HG02840 (cell line): Measurements from ENCODE around the gene OR6N1.

Experiments
- ATAC-seq: cut with Tn5 transposase; IDR thresholded peaks from one replicate; pipeline ENCODE4 v1.9.1; 2021; ENCODE audit warnings: mild to moderate bottlenecking, moderate library complexity, moderate number of reproducible peaks; ENCODE audit not compliant: unreplicated experiment, low FRiP score

Gene OR6N1

GRCh38 chr1:158754420-158754819 is 17.6 kb downstream of the OR6N1 start, which contains the start of gene OR6K6:
Gene OR6K6 (plus strand): TSS chr1:158754720. CDS start chr1:158754888, 168 bp downstream.
- ATAC-seq: no peak

GRCh38 chr1:158752155-158752712 is 19.8 kb downstream of the OR6N1 start:
- ATAC-seq: no peak

- ATAC-seq: no peak
These were observed 36.1 kb downstream of the OR6N1 start for GRCh38 chr1:158735848-158736247.

- ATAC-seq: no peak
These were observed 39.5 kb downstream of the OR6N1 start for GRCh38 chr1:158732524-158732923.

- no peak for ATAC-seq
These were observed 40.3 kb downstream of the OR6N1 start for GRCh38 chr1:158731707-158732106.

- no peak for ATAC-seq
These were observed 41.5 kb downstream of the OR6N1 start for GRCh38 chr1:158730453-158730852.

GRCh38 chr1:158728510-158729225 is 43.3 kb downstream of the OR6N1 start:
- no peak for ATAC-seq

GRCh38 chr1:158724442-158724841 is 47.6 kb downstream of the OR6N1 start:
- ATAC-seq: no peak

- no peak for ATAC-seq
These were observed 51.4 kb downstream of the OR6N1 start, which contains the start of gene OR6K3 for GRCh38 chr1:158720620-158721019. Gene OR6K3 (minus strand): TSS chr1:158720720. CDS start chr1:158718115, 2,605 bp downstream.

- ATAC-seq: no peak
These were observed 52.3 kb downstream of the OR6N1 start for GRCh38 chr1:158719664-158720063.

GRCh38 chr1:158717344-158717743 is 54.7 kb downstream of the OR6N1 start:
- no peak for ATAC-seq

GRCh38 chr1:158716335-158716734 is 55.7 kb downstream of the OR6N1 start:
- no peak for ATAC-seq

GRCh38 chr1:158714754-158715153 is 57.2 kb downstream of the OR6N1 start:
- no peak for ATAC-seq
